HCT116 (cell line): ENCODE data around the gene DPEP3. TPM values are rescaled to one million over a fixed set of nuclear protein-coding genes. Genes with fewer than 3 reads are reported as not detected.

ENCODE experiments used
- ATAC-seq: fragments of 200-7000 bp; cut with Tn5 transposase; 2 replicates; pipeline ENCODE4 v1.9.1; 2020; ENCODE audit warnings: mild to moderate bottlenecking, moderate library complexity
- BruUV-seq: library from RNA; stranded (reverse); fragments of 400-500 nt; replicated peaks from 2 replicates; lab custom pipeline; 2021; lab: Mats Ljungman, UMichigan
- CTCF ChIA-PET: fragments of 300-600 bp; sonication (Branson Sonifier 250); formaldehyde crosslinking; loops from one replicate; lab custom pipeline; 2021; ENCODE audit warnings: antibody characterized with exemption; lab: Charles Lee
- POLR2A ChIA-PET: fragments of 300-600, 350-600 bp; sonication (Branson Sonifier 250); formaldehyde crosslinking; loops from one replicate; lab custom pipeline; 2021; ENCODE audit warnings: antibody characterized with exemption; lab: Charles Lee
- RAD21 ChIA-PET, 2 experiments: fragments of 300-600 bp; sonication (Branson Sonifier 250); formaldehyde crosslinking; loops; one replicate each; lab custom pipeline; 2023; ENCODE audit warnings: low total read pairs in 2 of 2; ENCODE audit not compliant: uncharacterized antibody in 2 of 2, unreplicated experiment in 2 of 2, low non-redundant PET in 1 of 2; lab: Charles Lee
- DNase-seq: peaks from one replicate; pipeline ENCODE4 v3.0.0-alpha.2; 2010; ENCODE audit warnings: low read depth, low spot score
- H2AFZ ChIP-seq: fragments of 200-600 bp; shearing (Covaris generic), sonication (generic); 2 replicates; pipeline ENCODE4 v1.6.1; 2017; ENCODE audit warnings: low read depth, mixed run types, mixed read lengths, antibody characterized with exemption, low read length; ENCODE audit not compliant: poor library complexity, severe bottlenecking
- H3K27ac ChIP-seq: 2 replicates; pipeline ENCODE4 v1.5.1; 2012; ENCODE audit warnings: low read depth, low read length
- H3K27me3 ChIP-seq: fragments of 200-600 bp; sonication (generic); 2 replicates; pipeline ENCODE4 v1.6.1; 2016; ENCODE audit warnings: mixed run types, low read length, mixed read lengths; ENCODE audit not compliant: insufficient read depth
- H3K36me3 ChIP-seq, 2 experiments: fragments of 200-500 bp in 1 of 2; fragments of 200-600 bp in 1 of 2; sonication (Bioruptor generic) in 1 of 2; sonication (generic) in 1 of 2; 2 replicates each; pipeline versions ENCODE4 v1.5.1 to v1.6.1; 2014 to 2016; ENCODE audit warnings: low read length in 2 of 2, inconsistent platforms in 1 of 2, mixed read lengths in 1 of 2, mixed run types in 1 of 2; ENCODE audit not compliant: insufficient read depth in 2 of 2, control insufficient read depth in 1 of 2
- H3K4me1 ChIP-seq, 2 experiments: fragments of 200-600 bp in 1 of 2; sonication (generic) in 1 of 2; 2 replicates each; pipeline versions ENCODE4 v1.5.1 to v1.6.1; 2012 to 2017; ENCODE audit warnings: low read length in 2 of 2, inconsistent platforms in 1 of 2, mild to moderate bottlenecking in 1 of 2, mixed read lengths in 1 of 2, mixed run types in 1 of 2, moderate library complexity in 1 of 2; ENCODE audit not compliant: insufficient read depth in 2 of 2, control insufficient read depth in 1 of 2
- H3K4me2 ChIP-seq: fragments of 200-600 bp; sonication (generic); 2 replicates; pipeline ENCODE4 v1.6.1; 2017; ENCODE audit warnings: mixed run types, low read length, mixed read lengths
- H3K4me3 ChIP-seq, 2 experiments: fragments of 200-600 bp in 1 of 2; sonication (generic) in 1 of 2; replicated peaks in 1 of 2; 2 replicates each; pipeline ENCODE4 v1.5.1; 2011 to 2016; ENCODE audit warnings: low read length in 2 of 2, control low read depth in 1 of 2, low read depth in 1 of 2, mild to moderate bottlenecking in 1 of 2, mixed read lengths in 1 of 2, mixed run types in 1 of 2
- H3K79me2 ChIP-seq: fragments of 200-600 bp; sonication (generic); 2 replicates; pipeline ENCODE4 v1.6.1; 2017; ENCODE audit warnings: mild to moderate bottlenecking, mixed run types, low read length, moderate library complexity, mixed read lengths; ENCODE audit not compliant: insufficient read depth
- H3K9ac ChIP-seq: fragments of 200-600 bp; sonication (generic); 2 replicates; pipeline ENCODE4 v1.6.1; 2016; ENCODE audit warnings: low read length, mixed read lengths
- H3K9me2 ChIP-seq: fragments of 200-600 bp; sonication (generic), shearing (Covaris generic); 2 replicates; pipeline ENCODE4 v1.6.1; 2017; ENCODE audit warnings: mixed run types, mild to moderate bottlenecking, moderate library complexity; ENCODE audit not compliant: insufficient read depth
- H3K9me3 ChIP-seq, 2 experiments: fragments of 200-500 bp in 1 of 2; fragments of 200-600 bp in 1 of 2; sonication (Bioruptor generic) in 1 of 2; sonication (generic) in 1 of 2; 2 replicates each; pipeline ENCODE4 v1.6.1; 2014 to 2017; ENCODE audit warnings: low read length in 2 of 2, mixed read lengths in 2 of 2, inconsistent platforms in 1 of 2, low read depth in 1 of 2, mild to moderate bottlenecking in 1 of 2, mixed run types in 1 of 2, moderate library complexity in 1 of 2; ENCODE audit not compliant: control insufficient read depth in 1 of 2, insufficient read depth in 1 of 2
- H4K20me1 ChIP-seq: fragments of 200-600 bp; sonication (generic), shearing (Covaris generic); 2 replicates; pipeline ENCODE4 v1.6.1; 2017; ENCODE audit warnings: mixed run types, mild to moderate bottlenecking, moderate library complexity; ENCODE audit not compliant: insufficient read depth
- ELF1 ChIP-seq: IDR thresholded peaks from 2 replicates; pipeline ENCODE4 v1.6.1; 2012; ENCODE audit warnings: low read depth, borderline replicate concordance
- intact Hi-C: fragments of 100-400 bp; cut with micrococcal nuclease; formaldehyde crosslinking; loops from 2 replicates; pipeline ENCODE4 v1.10.0; 2022
- total RNA-seq: library from RNA; stranded (reverse); gene quantifications from one replicate; pipeline ENCODE4 v1.2.1, GENCODE V29; 2021; ENCODE audit not compliant: unreplicated experiment
- TF ChIP-seq, protein P1 (sequence below), 3 experiments: fragments of 200-600 bp in 1 of 3; sonication (generic) in 1 of 3; IDR thresholded peaks in 2 of 3; conservative IDR thresholded peaks in 1 of 3; 2 replicates each; pipeline ENCODE4 v1.5.1; 2012 to 2017; ENCODE audit warnings: low read depth in 2 of 3, low read length in 2 of 3, antibody characterized with exemption in 1 of 3, borderline replicate concordance in 1 of 3, control low read depth in 1 of 3, mild to moderate bottlenecking in 1 of 3, mixed read lengths in 1 of 3, mixed run types in 1 of 3, moderate library complexity in 1 of 3; ENCODE audit not compliant: insufficient read depth in 1 of 3

DPEP3 gene
- total RNA-seq, 1 experiment from 2014 or later: not detected

DNA sequence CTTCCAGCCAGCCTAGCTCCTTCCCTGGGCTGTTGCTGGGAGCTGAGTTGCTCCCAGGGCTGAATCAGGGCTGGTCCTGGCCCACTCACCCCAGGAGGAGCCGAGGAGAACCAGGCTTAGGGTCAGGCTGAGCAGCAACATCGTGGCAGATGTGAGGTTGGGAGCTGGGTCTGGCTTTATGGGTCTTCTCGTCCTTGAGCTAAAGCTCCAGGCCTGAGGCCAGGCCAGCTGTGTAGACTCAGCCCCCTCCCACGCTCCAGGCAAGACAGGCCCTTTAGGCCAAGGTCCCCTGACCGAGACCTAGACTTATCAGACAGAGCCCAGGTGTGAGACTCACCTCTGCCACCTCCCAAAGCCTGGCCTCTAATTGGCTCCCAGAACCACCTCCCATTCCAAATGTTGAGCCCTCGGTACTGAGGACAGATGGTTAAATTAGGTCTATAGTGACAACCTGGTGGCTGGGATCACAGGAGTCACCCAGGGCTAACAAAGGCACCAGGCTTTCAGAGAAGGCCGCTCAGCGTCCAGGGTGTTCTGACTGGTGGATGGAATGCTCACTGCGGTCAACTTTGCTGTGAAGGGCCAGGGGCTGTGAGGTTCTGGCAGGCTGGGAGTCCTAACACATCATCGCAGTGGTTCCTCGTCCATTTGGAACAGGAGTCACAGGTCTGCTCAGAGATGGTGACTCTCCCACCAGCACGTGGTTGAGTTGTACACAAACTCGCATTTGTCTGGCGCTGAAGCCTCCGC is 48.4 kb downstream of the DPEP3 start, which contains the start of gene CTRL:
Gene CTRL (minus strand): TSS at position 151 of the 750 bp plus-strand sequence. CDS start 10 bp downstream, at position 141.
- CTCF ChIA-PET: no interaction called here
- DNase-seq: no peak

More for the DNA sequence above, 48.4 kb downstream of the DPEP3 start, which contains the start of gene CTRL:
- no peak within 1 kb of the TSS for H3K27ac ChIP-seq
- H2AFZ ChIP-seq: no peak within 1 kb of the TSS
- no peaks in the 10 kb centered on the region for H3K27me3 ChIP-seq
- H4K20me1 ChIP-seq: no peaks in the 10 kb centered on the region
- RAD21 ChIA-PET: no interaction called here
- intact Hi-C loops: loop anchor here (10.0 kb wide), 1 partner anchor 407 kb away; the partner anchor contains the start of gene RIPOR1
- peaks cover 0 to 8% of the 10 kb centered on the region in 2 experiments; a peak in 2 of 4 replicates for H3K36me3 ChIP-seq
- no peak for TF ChIP-seq ELF1
- TF ChIP-seq, protein P1, sequence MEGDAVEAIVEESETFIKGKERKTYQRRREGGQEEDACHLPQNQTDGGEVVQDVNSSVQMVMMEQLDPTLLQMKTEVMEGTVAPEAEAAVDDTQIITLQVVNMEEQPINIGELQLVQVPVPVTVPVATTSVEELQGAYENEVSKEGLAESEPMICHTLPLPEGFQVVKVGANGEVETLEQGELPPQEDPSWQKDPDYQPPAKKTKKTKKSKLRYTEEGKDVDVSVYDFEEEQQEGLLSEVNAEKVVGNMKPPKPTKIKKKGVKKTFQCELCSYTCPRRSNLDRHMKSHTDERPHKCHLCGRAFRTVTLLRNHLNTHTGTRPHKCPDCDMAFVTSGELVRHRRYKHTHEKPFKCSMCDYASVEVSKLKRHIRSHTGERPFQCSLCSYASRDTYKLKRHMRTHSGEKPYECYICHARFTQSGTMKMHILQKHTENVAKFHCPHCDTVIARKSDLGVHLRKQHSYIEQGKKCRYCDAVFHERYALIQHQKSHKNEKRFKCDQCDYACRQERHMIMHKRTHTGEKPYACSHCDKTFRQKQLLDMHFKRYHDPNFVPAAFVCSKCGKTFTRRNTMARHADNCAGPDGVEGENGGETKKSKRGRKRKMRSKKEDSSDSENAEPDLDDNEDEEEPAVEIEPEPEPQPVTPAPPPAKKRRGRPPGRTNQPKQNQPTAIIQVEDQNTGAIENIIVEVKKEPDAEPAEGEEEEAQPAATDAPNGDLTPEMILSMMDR (IDR thresholded peaks at IDR 0.05 in 2 of 3, conservative IDR thresholded peaks at IDR 0.05 in 1 of 3; ENCODE audit: borderline replicate concordance in 1 of 3, insufficient read depth in 1 of 3, low read depth in 2 of 3, low read length in 2 of 3): peak in 1 of 3 experiments; percentile 41; a peak in 2 of 6 replicates
- no peak within 1 kb of the TSS for H3K4me3 ChIP-seq
- no peak within 1 kb of the TSS for H3K4me2 ChIP-seq
- H3K4me1 ChIP-seq: peaks cover 0 to 19% of the 10 kb centered on the region in 2 experiments; a peak in 3 of 4 replicates
- no TSS peak for BruUV-seq
- no peak within 1 kb of the TSS for H3K9ac ChIP-seq
- H3K9me3 ChIP-seq: no peaks in the 10 kb centered on the region
- H3K9me2 ChIP-seq: no peaks in the 10 kb centered on the region
- H3K79me2 ChIP-seq: peaks cover 26% of the 10 kb centered on the region
- ATAC-seq: no peak
- POLR2A ChIA-PET: no interaction called here
